ENCODE results near the gene TMEM165. TPM values are rescaled to one million over a fixed set of nuclear protein-coding genes. Genes with fewer than 3 reads are reported as not detected.
"Not testable (repeated sequence)": the region's sequence is repeated elsewhere in the genome, so short reads cannot be mapped to it uniquely, and the experiment has no call there.

Gene TMEM165, protein sequence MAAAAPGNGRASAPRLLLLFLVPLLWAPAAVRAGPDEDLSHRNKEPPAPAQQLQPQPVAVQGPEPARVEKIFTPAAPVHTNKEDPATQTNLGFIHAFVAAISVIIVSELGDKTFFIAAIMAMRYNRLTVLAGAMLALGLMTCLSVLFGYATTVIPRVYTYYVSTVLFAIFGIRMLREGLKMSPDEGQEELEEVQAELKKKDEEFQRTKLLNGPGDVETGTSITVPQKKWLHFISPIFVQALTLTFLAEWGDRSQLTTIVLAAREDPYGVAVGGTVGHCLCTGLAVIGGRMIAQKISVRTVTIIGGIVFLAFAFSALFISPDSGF
- 84.0 and 88.0 TPM in 2 replicates for total RNA-seq (2014; rRNA removed; shearing (Covaris generic))

DNA sequence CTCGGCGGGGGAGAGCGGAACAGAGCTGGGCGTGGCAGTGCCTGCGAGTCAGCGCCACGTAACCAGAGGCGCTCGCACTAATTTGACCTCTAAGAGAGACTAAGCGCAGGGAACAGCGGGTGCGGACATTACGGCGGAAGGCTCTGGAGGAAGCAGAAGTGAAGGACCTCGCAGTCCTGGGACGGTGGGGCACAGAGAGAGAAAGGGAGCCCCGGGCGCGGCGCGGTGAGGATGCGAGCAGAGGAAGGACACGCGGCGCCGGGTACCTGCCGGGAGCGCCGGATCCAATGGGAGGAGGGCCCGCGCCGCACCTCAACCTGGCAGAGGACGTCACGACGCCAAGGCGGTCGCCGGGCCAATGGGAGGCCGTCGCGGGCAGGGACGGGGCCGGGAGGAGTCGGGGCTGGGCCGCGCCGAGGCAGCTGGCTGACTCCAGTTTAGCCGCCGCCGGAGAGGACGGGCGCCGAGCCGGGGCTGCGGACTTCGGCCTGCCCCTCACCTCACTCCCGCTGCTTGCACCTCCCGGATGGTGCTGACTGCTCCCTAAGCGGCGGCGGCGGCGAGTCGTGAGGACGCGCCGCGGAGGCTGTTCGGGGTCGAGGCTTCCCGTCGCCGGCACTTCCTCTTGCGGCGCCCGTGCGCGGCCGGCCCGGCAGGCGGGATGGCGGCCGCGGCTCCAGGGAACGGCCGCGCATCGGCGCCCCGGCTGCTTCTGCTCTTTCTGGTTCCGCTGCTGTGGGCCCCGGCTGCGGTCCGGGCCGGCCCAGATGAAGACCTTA, at the start of gene TMEM165:
Gene TMEM165 (plus strand): TSS at position 429 of the 779 bp plus-strand sequence. CDS start 233 bp downstream, at position 662.
- DNase-seq, result peak; percentile 96
- peak within 1 kb of the TSS; percentile 86 for H3K4me3 ChIP-seq (ENCODE audit: insufficient read depth, low read depth, low read length)
- H3K27me3 ChIP-seq (ENCODE audit: control insufficient read depth, insufficient read depth, low read length), result no peaks in the 10 kb centered on the region
- no peaks in the 10 kb centered on the region for H3K36me3 ChIP-seq (replicated peaks; ENCODE audit: control insufficient read depth, insufficient read depth, low read length)

DNA sequence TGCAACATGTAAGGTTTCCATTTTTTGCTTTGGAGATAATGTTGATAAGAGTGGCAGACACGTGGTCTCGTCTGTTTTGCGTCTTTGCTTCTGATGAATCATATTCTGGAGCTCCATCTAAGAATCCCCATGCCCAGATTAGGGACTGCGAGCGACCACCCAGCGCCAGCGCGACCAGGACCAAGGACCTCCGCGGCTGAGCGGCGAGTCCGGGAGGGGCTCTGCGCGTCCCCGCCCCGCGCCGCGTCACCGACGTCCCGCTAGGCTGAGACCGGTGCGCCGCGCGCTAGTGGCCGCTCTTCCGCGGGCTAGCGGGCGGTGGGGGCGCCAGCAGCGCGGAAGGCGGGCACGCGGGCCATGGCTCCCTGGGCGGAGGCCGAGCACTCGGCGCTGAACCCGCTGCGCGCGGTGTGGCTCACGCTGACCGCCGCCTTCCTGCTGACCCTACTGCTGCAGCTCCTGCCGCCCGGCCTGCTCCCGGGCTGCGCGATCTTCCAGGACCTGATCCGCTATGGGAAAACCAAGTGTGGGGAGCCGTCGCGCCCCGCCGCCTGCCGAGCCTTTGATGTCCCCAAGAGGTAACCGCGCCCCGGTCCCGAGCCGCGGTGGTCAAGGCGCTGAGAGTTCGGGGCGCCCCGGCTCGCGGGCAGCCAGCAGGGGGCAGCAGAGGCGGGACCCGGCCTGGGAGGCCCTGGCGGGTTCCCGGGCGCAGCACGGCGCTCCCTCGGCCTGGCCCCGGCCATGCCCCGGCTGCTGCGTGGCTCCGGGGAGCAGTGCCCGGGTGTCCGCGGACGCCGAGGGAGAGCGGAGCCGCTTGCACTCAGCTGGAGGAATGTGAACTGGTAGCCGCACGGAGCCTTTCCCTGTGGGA, 49.5 kb upstream of the TMEM165 start, which contains the start of gene SRD5A3:
Gene SRD5A3 (plus strand): TSS at position 263 of the 871 bp plus-strand sequence. CDS start 95 bp downstream, at position 358.
- Histone ChIP-seq H3K36me3 (replicated peaks; ENCODE audit: control insufficient read depth, insufficient read depth, low read length) (no peaks in the 10 kb centered on the region), H3K4me3 (ENCODE audit: insufficient read depth, low read depth, low read length) (peak within 1 kb of the TSS; percentile 84), H3K27me3 (ENCODE audit: control insufficient read depth, insufficient read depth, low read length) (no peaks in the 10 kb centered on the region)
- DNase-seq, result peak; percentile 95

DNA sequence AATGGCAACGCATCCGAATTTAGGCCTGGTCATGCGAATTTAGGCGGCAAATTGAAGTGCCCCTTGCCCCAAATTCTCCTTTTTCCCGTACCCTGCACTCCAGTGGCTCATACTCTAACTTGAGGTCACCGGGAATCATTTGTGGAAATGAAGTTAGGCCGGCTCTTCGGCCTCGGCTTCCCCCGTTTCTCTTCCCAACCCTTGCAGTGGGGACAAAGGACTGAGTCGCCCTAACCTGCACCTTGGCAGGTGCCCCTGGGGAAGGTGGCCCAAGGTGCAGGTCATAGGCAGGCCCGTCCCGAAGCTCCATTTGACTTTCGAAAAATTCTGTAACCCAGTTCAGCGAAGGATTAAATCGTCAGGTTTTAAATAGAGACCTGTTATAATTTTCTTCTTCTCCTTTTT, 48.9 kb upstream of the TMEM165 start:
- H3K36me3 ChIP-seq (replicated peaks; ENCODE audit: control insufficient read depth, insufficient read depth, low read length), result no peaks in the 10 kb centered on the region
- H3K4me3 ChIP-seq (ENCODE audit: insufficient read depth, low read depth, low read length), result peak overlapping the region; percentile 84
- DNase-seq, result no peak
- no peaks in the 10 kb centered on the region for H3K27me3 ChIP-seq (ENCODE audit: control insufficient read depth, insufficient read depth, low read length)

DNA sequence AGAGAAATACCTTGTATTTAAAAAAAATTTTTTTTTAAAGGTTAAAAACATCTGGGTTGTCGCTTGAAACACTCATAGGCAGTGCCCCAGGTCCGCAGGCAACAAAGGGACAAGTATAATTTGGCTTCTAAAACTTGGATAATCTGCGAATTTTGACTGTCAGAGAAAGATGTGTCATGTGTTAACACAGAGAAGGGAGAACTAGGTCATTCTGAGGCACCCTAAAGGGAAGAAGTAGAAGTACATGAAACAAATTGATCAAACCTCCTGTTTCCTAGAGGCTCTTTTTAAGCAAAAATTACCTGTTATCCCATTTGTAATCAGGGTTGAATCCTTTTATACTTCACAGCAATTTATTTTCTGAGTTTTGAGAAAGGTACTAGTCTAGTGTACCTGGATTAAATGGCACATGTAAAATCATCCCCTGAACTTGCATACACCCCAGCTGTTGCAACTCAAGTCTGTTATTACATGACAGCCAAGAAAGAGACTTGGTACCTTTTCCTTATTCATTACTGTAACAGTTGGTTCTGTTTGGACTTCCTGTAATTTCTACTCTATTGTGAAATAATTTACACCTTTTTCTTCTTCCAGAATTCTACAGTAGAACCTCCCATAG, 48.0 kb upstream of the TMEM165 start:
- Histone ChIP-seq H3K27me3 (ENCODE audit: control insufficient read depth, insufficient read depth, low read length) (no peaks in the 10 kb centered on the region), H3K4me3 (ENCODE audit: insufficient read depth, low read depth, low read length) (no peak overlapping the region), H3K36me3 (replicated peaks; ENCODE audit: control insufficient read depth, insufficient read depth, low read length) (no peaks in the 10 kb centered on the region)
- DNase-seq, result no peak

DNA sequence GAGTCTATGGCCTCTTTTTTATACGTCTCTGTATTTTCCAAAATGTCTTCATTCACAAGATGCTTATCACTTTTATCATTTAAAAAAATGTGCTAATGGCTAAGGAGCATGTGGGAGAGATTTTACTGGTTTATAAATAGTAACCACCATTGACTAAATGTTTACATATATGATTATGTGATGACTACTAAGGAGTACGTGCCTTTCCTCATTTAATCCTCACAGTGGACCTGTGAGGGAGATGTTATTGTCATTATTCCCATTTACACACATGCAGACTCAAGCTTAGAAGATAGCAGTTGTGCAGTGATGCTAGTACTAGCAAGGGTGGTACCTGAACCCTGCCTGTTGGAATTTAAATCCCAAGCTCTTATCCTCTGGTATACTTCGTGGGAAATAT, 47.3 kb upstream of the TMEM165 start:
- no peak for DNase-seq
- Histone ChIP-seq H3K36me3 (replicated peaks; ENCODE audit: control insufficient read depth, insufficient read depth, low read length) (no peaks in the 10 kb centered on the region), H3K4me3 (ENCODE audit: insufficient read depth, low read depth, low read length) (no peak overlapping the region), H3K27me3 (ENCODE audit: control insufficient read depth, insufficient read depth, low read length) (no peaks in the 10 kb centered on the region)

DNA sequence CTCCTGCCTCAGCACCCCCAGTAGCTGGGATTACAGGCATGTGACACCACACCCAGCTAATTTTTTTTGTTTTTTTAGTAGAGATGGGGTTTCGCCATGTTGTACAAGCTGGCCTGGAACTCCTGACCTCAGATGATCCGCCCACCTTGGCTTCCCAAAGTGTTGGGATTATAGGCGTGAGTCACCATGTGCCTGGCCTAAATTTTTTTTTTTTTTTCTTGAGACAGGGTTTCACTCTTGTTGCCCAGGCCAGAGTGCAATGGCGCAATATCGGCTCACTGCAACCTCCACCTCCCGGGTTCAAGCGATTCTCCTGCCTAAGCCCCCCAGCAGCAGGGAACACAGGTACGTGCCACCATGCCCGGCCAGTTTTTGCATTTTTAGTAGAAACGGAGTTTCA, 44.9 kb upstream of the TMEM165 start:
- not testable (repeated sequence) for DNase-seq; H3K27me3 ChIP-seq (ENCODE audit: control insufficient read depth, insufficient read depth, low read length); H3K4me3 ChIP-seq (ENCODE audit: insufficient read depth, low read depth, low read length); H3K36me3 ChIP-seq (replicated peaks; ENCODE audit: control insufficient read depth, insufficient read depth, low read length)

DNA sequence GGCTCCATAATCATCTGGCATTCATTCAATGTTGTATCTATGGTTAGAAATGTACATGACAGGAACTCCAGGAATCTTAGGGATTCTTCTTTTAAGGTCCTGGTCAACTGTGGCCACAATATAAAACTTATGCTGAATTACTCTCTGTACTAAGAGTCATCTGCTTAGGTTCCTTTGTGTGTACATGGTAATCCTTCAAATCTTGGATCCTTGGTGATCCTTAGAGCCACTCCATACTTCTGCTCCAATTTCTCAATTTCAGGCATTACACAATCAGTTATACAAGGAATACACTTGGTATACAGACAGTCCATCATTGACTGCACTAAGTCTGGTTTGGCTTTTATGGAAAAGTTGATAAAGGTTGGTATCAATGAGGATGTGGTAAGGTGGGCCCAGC, 43.9 kb upstream of the TMEM165 start:
- Histone ChIP-seq H3K4me3 (ENCODE audit: insufficient read depth, low read depth, low read length) (no peak overlapping the region), H3K27me3 (ENCODE audit: control insufficient read depth, insufficient read depth, low read length) (no peaks in the 10 kb centered on the region), H3K36me3 (replicated peaks; ENCODE audit: control insufficient read depth, insufficient read depth, low read length) (no peaks in the 10 kb centered on the region; the same call in 1 of the 2 replicates)
- no peak for DNase-seq

GRCh38 chr4:55352726-55353125, 43.0 kb upstream of the TMEM165 start:
- Histone ChIP-seq H3K27me3 (ENCODE audit: control insufficient read depth, insufficient read depth, low read length) (no peaks in the 10 kb centered on the region), H3K36me3 (replicated peaks; ENCODE audit: control insufficient read depth, insufficient read depth, low read length) (no peaks in the 10 kb centered on the region; the same call in 1 of the 2 replicates), H3K4me3 (ENCODE audit: insufficient read depth, low read depth, low read length) (no peak overlapping the region)
- no peak for DNase-seq

GRCh38 chr4:55353228-55353747, 42.5 kb upstream of the TMEM165 start:
- not testable (repeated sequence) for DNase-seq; H3K27me3 ChIP-seq (ENCODE audit: control insufficient read depth, insufficient read depth, low read length); H3K4me3 ChIP-seq (ENCODE audit: insufficient read depth, low read depth, low read length); H3K36me3 ChIP-seq (replicated peaks; ENCODE audit: control insufficient read depth, insufficient read depth, low read length)

DNA sequence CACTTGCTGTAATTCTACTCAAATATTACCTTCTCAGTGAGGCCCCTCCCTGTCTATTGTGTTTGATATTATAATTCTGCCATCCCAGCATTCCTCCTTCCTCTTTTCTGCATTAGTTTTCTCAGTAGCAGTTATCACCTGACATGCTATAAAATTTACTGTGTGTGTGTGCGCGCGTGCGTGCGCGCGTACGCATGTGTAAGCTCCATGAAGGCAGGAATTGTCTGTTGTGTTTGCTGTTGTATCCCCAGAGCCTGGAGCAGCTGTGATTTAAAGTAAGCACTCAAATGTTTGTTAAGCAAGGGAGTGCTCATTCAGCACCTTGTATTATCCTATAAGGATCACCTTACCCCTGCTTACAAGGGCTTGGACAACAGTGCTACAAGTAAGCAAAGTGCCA, 41.1 kb upstream of the TMEM165 start:
- no peaks in the 10 kb centered on the region for H3K27me3 ChIP-seq (ENCODE audit: control insufficient read depth, insufficient read depth, low read length)
- no peaks in the 10 kb centered on the region; the same call in 1 of the 2 replicates for H3K36me3 ChIP-seq (replicated peaks; ENCODE audit: control insufficient read depth, insufficient read depth, low read length)
- no peak for DNase-seq
- no peak overlapping the region for H3K4me3 ChIP-seq (ENCODE audit: insufficient read depth, low read depth, low read length)

DNA sequence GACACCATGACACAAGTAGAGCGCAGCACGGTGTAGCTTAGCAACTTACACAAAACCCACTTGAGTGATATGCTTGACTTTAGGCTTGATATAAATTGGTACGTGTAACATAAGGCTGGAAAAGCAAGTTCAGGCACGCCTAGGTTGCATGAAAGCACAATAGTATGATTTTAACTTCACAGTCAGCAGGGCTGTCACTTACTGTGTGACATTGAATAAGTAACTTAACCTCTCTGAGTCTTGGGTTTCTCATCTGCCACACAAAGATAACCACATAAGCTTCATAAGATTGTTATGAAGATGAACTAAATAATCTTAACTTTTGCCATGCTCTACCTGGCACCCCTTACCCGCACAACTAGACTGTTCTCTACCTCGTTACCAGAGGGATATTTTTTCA, 40.2 kb upstream of the TMEM165 start:
- no peaks in the 10 kb centered on the region for H3K27me3 ChIP-seq (ENCODE audit: control insufficient read depth, insufficient read depth, low read length)
- H3K36me3 ChIP-seq (replicated peaks; ENCODE audit: control insufficient read depth, insufficient read depth, low read length), result no peaks in the 10 kb centered on the region; the same call in 1 of the 2 replicates
- DNase-seq, result no peak
- no peak overlapping the region for H3K4me3 ChIP-seq (ENCODE audit: insufficient read depth, low read depth, low read length)

DNA sequence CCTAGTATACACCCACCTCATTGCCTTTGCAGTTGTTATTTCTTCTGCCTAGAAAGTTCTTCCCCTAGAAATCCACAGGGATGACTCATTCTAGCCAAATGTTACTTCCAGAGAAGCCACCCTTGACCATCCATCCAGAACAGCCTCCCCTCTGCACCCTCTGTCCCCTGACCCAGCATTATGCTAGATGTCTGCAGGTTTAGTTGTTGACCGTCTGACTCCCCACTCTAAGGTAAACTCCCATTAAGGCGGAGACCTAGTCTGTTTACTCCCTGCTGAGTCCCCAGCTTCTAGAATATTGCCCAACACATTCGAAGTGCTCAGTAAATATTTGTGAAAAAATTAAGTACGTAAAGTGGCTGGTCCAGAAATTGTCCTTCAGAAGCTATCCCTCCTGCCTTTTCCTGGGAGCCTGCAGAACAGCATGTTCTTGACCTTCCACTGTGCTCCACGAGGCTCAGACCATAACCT, 38.7 kb upstream of the TMEM165 start:
- no peak overlapping the region for H3K4me3 ChIP-seq (ENCODE audit: insufficient read depth, low read depth, low read length)
- H3K27me3 ChIP-seq (ENCODE audit: control insufficient read depth, insufficient read depth, low read length), result no peaks in the 10 kb centered on the region
- DNase-seq, result no peak
- no peaks in the 10 kb centered on the region; the same call in 1 of the 2 replicates for H3K36me3 ChIP-seq (replicated peaks; ENCODE audit: control insufficient read depth, insufficient read depth, low read length)

- DNase-seq, result no peak
- H3K36me3 ChIP-seq (replicated peaks; ENCODE audit: control insufficient read depth, insufficient read depth, low read length), result no peaks in the 10 kb centered on the region; the same call in 1 of the 2 replicates
- no peak overlapping the region for H3K4me3 ChIP-seq (ENCODE audit: insufficient read depth, low read depth, low read length)
- no peaks in the 10 kb centered on the region for H3K27me3 ChIP-seq (ENCODE audit: control insufficient read depth, insufficient read depth, low read length)
These were observed 37.5 kb upstream of the TMEM165 start for GRCh38 chr4:55358246-55358645.
